DND-41 (cell line): ENCODE measurements around the gene SLC39A8.

Source experiments
- ATAC-seq: fragments of 200-7000 bp; cut with Tn5 transposase; 3 replicates; pipeline ENCODE4 v1.9.1; 2021; ENCODE audit warnings: low read depth; ENCODE audit not compliant: insufficient read depth
- DNase-seq: peaks from one replicate; pipeline ENCODE4 v3.0.0-alpha.2; 2020
- H2AFZ ChIP-seq: 2 replicates; pipeline ENCODE4 v1.6.0; 2012; ENCODE audit warnings: low read depth, low read length
- H3K27ac ChIP-seq: 2 replicates; pipeline ENCODE4 v1.5.1; 2012; ENCODE audit warnings: low read length, inconsistent platforms
- H3K27me3 ChIP-seq: fragments of 200-600 bp; sonication (generic); 2 replicates; pipeline ENCODE4 v1.6.0; 2012; ENCODE audit warnings: low read length, mild to moderate bottlenecking, inconsistent platforms; ENCODE audit not compliant: insufficient read depth, poor library complexity
- H3K36me3 ChIP-seq: 2 replicates; pipeline ENCODE4 v1.5.1; 2012; ENCODE audit warnings: low read length, inconsistent platforms; ENCODE audit not compliant: insufficient read depth
- H3K4me1 ChIP-seq: 2 replicates; pipeline ENCODE4 v1.5.1; 2012; ENCODE audit warnings: mild to moderate bottlenecking, low read length; ENCODE audit not compliant: insufficient read depth
- H3K4me2 ChIP-seq: 2 replicates; pipeline ENCODE4 v1.6.0; 2012; ENCODE audit warnings: mild to moderate bottlenecking, moderate library complexity, low read length, inconsistent platforms; ENCODE audit not compliant: insufficient read depth
- H3K4me3 ChIP-seq, 2 experiments: fragments of 200-600 bp in 1 of 2; shearing (Covaris generic) in 1 of 2; 2 replicates each; pipeline ENCODE4 v1.5.1; 2012 to 2016; ENCODE audit warnings: inconsistent platforms in 2 of 2, low read length in 2 of 2, mild to moderate bottlenecking in 2 of 2, low read depth in 1 of 2, moderate library complexity in 1 of 2
- H3K79me2 ChIP-seq: 2 replicates; pipeline ENCODE4 v1.6.0; 2012; ENCODE audit warnings: low read length, inconsistent platforms; ENCODE audit not compliant: insufficient read depth
- H3K9ac ChIP-seq: 2 replicates; pipeline ENCODE4 v1.6.0; 2012; ENCODE audit warnings: low read depth, mild to moderate bottlenecking, inconsistent platforms, low read length, moderate library complexity
- H3K9me3 ChIP-seq: 2 replicates; pipeline ENCODE4 v1.5.1; 2012; ENCODE audit warnings: low read length, moderate library complexity, mild to moderate bottlenecking, inconsistent platforms; ENCODE audit not compliant: insufficient read depth, severe bottlenecking
- H4K20me1 ChIP-seq: 2 replicates; pipeline ENCODE4 v1.6.0; 2012; ENCODE audit warnings: low read length; ENCODE audit not compliant: insufficient read depth
- EZH2 ChIP-seq: IDR thresholded peaks from 3 replicates; pipeline ENCODE4 v1.6.1; 2012; ENCODE audit warnings: borderline replicate concordance, low read depth, mild to moderate bottlenecking, moderate library complexity, low read length, inconsistent platforms; ENCODE audit not compliant: severe bottlenecking
- TF ChIP-seq, protein P1 (sequence below): IDR thresholded peaks from 2 replicates; pipeline ENCODE4 v1.5.1; 2012; ENCODE audit warnings: borderline replicate concordance, low read length, moderate library complexity, mild to moderate bottlenecking; ENCODE audit not compliant: poor library complexity, severe bottlenecking; ENCODE audit errors: extremely low read depth

The SLC39A8 gene

DNA sequence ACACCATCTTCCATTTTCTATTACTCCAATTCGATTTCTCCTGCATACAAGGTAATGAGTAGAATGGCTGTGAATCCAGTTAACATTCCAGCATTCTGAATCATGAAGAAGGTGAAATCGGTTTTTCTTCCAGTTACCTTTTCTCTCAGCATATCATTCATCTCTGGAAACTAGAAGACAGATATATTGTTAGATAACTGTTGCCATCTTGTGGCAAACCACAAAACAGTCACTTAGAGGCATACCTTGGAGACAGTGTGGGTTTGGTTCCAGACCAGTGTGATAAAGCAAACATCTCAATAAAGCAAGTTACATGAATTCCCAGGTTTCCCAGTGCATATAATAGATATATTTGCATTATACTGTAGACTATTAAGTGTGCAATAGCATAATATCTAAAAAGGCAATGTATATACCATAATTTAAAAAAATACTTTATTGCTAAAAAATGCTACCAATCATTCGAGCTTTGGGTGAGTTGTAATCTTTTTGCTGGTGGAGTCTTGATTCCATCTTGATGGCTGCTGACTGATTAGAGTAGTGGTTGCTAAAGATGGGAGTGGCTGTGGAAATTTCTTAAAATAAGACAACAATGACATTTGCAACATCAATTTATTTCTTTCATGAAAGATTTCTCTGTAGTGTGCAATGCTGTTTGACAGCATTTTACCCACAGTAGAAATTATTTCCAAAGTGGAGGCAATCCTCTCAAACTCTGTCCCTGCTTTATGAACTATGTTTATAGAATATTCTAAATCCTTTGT is 82.1 kb downstream of the SLC39A8 start:
- Histone ChIP-seq H3K9ac (no peak overlapping the region), H3K79me2 (no peaks in the 10 kb centered on the region), H3K4me1 (no peaks in the 10 kb centered on the region), H3K27ac (no peak overlapping the region), H3K27me3 (no peaks in the 10 kb centered on the region), H3K9me3 (no peaks in the 10 kb centered on the region), H4K20me1 (no peaks in the 10 kb centered on the region), H3K36me3 (peaks cover 22% of the 10 kb centered on the region; the same call in 1 of the 2 replicates), H3K4me2 (no peak overlapping the region), H3K4me3 (no peak overlapping the region), H2AFZ (no peak overlapping the region)
- peak; percentile 98 for ATAC-seq
- DNase-seq, result peak; percentile 26
- TF ChIP-seq EZH2, result no peak
- TF ChIP-seq, protein P1, sequence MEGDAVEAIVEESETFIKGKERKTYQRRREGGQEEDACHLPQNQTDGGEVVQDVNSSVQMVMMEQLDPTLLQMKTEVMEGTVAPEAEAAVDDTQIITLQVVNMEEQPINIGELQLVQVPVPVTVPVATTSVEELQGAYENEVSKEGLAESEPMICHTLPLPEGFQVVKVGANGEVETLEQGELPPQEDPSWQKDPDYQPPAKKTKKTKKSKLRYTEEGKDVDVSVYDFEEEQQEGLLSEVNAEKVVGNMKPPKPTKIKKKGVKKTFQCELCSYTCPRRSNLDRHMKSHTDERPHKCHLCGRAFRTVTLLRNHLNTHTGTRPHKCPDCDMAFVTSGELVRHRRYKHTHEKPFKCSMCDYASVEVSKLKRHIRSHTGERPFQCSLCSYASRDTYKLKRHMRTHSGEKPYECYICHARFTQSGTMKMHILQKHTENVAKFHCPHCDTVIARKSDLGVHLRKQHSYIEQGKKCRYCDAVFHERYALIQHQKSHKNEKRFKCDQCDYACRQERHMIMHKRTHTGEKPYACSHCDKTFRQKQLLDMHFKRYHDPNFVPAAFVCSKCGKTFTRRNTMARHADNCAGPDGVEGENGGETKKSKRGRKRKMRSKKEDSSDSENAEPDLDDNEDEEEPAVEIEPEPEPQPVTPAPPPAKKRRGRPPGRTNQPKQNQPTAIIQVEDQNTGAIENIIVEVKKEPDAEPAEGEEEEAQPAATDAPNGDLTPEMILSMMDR, result peak; percentile 75

DNA sequence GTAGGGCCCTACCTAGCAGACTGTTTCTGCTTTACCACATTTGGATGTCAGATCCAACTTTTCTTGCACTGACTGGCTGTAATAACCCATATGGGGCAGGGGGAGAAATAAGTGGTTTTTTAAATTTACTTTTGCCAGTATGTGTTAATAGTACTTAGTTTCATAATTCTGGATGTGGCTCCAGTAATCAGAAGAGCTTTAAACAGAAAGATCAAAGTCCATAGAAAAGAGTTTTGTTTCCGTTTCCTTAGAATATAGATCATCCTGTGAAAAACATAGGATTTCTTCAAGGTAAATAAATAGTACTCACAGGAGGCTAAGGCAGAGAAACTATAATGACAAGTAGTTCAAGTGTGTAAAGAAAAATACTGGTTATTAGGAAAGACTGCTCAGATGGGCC is 85.6 kb downstream of the SLC39A8 start:
- Histone ChIP-seq H2AFZ (no peak overlapping the region), H3K4me3 (no peak overlapping the region), H3K4me2 (no peak overlapping the region), H3K27me3 (no peaks in the 10 kb centered on the region), H3K4me1 (no peaks in the 10 kb centered on the region), H3K9ac (no peak overlapping the region), H3K9me3 (no peaks in the 10 kb centered on the region), H3K79me2 (no peaks in the 10 kb centered on the region), H4K20me1 (no peaks in the 10 kb centered on the region), H3K36me3 (peaks cover 10% of the 10 kb centered on the region; the same call in 1 of the 2 replicates), H3K27ac (no peak overlapping the region)
- ATAC-seq (no peak), DNase-seq (no peak)
- TF ChIP-seq EZH2, result no peak
- TF ChIP-seq, protein P1, result no peak

DNA sequence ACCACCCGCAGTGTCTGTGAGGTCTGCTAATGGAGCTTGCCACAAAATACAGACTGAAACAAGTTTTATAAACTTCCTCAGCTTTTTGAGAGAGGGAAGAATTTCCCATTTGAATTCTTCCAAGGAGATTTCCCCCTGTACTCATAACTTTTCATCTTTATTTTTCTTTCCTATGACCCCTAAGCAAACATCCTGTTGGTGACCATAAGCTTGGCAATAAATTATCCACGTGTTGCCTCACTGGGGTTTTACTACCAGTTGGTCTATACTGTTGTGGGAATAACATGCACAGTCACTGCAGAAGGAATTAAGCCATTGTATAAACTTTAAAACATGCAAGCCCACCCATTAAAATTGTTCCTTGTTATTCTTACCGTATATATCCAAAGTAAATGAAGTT is 86.2 kb downstream of the SLC39A8 start:
- Histone ChIP-seq H3K4me1 (no peaks in the 10 kb centered on the region), H3K79me2 (no peaks in the 10 kb centered on the region), H3K36me3 (peaks cover 7% of the 10 kb centered on the region; the same call in 1 of the 2 replicates), H2AFZ (no peak overlapping the region), H3K27me3 (no peaks in the 10 kb centered on the region), H3K9ac (no peak overlapping the region), H4K20me1 (no peaks in the 10 kb centered on the region), H3K9me3 (no peaks in the 10 kb centered on the region), H3K4me3 (no peak overlapping the region), H3K27ac (no peak overlapping the region), H3K4me2 (no peak overlapping the region)
- ATAC-seq, result no peak
- no peak for TF ChIP-seq EZH2
- no peak for DNase-seq

DNA sequence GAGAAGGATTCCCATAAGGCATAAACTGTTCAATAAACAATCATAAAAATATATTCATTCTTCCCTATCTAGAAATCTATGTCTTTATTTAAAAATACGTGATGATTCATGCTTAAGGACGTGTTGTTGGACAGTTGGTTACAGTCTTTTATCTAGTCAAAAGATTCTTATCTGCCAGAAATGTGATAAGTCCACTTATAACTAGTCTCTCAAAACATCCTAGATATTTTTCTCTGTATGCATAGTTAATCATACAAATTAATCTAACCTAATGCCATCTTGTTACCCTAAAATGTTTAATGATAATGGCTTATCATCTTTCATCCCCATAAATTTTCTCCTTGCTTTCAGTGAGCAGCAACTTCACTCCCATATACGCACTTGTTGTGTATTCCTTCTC is 89.0 kb downstream of the SLC39A8 start:
- H3K9me3 ChIP-seq, result no peaks in the 10 kb centered on the region
- H2AFZ ChIP-seq, result no peak overlapping the region
- ATAC-seq (no peak), DNase-seq (no peak)
- no peaks in the 10 kb centered on the region for H3K4me1 ChIP-seq
- no peaks in the 10 kb centered on the region for H3K27me3 ChIP-seq
- no peak overlapping the region for H3K4me3 ChIP-seq
- H3K79me2 ChIP-seq, result no peaks in the 10 kb centered on the region
- TF ChIP-seq EZH2, result no peak
- TF ChIP-seq, protein P1, result no peak
- no peak overlapping the region for H3K9ac ChIP-seq
- H3K27ac ChIP-seq, result no peak overlapping the region
- H4K20me1 ChIP-seq, result no peaks in the 10 kb centered on the region
- no peak overlapping the region for H3K4me2 ChIP-seq
- H3K36me3 ChIP-seq, result no peaks in the 10 kb centered on the region
